ENCODE results near the gene SORT1.
"Not testable (repeated sequence)": the region's sequence is repeated elsewhere in the genome, so short reads cannot be mapped to it uniquely, and the experiment has no call there.

The SORT1 gene

DNA sequence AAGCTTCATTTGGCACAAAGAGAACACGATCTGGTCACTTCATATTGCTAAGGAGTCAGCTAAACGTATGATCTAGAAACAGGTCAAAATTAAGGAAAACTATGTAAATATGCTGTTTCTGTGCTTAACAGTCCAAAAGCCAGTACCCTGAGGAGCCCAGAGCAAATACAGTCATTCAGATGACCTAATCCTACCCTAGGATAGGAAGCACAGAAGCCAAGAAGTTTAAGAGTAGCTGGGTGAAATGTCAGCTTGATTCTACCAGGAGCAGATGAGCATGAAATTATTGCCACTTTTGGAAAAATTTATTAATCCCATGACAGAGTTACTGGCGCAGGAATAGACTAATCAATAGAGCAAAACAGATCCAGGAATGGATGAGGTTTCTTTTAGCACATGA is 18.3 kb downstream of the SORT1 start:
- DNase-seq = no peak

DNA sequence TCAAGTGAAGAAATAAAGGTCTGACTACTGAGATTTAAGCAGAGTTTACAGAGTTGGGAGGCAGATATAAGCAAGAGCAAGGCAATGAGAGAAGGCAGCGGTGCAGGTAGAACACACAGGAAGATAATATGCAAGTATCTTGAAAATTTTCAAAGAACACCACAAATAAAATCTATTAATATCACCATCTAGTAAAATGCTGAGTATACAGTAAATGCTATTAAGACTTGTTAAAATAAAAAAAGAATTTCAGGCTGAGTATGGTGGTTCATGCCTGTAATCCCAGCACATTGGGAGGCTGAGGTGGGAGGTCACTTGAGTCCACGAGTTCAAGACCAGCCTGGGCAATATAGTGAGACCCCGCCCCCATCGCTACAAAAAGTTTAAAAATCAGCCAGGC is 20.0 kb downstream of the SORT1 start:
- DNase-seq = no peak

DNA sequence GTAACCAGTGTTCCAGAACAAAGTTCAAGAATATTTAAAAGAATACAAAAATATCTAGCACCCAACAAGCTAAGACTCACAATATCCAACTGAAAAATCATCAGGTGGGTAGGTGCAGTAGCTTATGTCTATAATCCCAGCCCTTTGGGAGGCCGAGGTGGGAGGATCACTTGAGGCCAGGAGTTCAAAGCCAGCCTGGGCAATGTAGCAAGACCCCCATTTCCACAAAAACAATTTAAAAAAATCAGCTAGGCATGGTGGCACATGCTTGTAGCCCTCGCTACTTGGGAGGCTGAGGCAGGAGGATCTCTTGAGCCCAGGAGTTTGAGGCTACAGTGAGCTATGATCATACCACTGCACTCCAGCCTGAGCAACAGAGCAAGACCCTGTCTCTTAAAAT is 24.0 kb downstream of the SORT1 start:
- DNase-seq = not testable (repeated sequence)

- no peak for DNase-seq
Observed at GRCh38 chr1:109373126-109373525, 24.6 kb downstream of the SORT1 start.

DNA sequence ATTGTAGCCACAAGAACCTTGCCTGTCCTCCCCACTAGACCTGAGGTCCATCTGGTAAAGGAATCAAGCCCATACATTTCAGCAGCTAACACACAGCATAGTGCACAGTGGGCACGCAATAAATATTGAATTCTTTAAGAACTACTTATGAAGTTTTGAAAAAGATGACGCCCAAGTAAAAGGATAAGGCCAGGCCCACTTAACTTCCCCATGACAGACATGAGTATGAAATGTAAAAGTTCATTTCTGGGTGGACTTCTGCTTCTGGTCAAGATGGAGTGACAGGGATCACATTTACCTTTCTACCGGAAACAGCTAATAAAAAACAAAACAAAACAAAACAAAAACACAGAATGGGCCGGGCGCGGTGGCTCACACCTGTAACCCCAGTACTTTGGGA is 25.4 kb downstream of the SORT1 start:
- no peak for DNase-seq

DNA sequence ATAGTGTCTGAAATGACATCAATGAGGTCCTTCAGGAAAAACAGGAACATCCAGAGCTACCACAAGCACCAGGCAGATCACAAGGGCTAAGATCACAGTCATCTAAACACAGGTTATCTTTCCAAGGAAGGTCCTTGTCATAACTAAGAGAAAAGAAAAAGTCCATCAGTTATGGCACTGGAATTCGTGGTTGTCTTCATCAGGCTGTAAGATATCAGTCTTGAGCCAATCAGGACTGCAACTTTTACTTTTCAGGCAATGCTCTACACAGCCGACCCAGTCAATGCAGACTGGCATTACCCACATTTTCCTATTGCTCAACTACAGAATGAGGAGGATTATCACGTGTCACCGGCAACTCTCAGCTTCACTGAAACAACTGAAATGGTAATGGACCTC is 26.4 kb downstream of the SORT1 start:
- DNase-seq = no peak

DNA sequence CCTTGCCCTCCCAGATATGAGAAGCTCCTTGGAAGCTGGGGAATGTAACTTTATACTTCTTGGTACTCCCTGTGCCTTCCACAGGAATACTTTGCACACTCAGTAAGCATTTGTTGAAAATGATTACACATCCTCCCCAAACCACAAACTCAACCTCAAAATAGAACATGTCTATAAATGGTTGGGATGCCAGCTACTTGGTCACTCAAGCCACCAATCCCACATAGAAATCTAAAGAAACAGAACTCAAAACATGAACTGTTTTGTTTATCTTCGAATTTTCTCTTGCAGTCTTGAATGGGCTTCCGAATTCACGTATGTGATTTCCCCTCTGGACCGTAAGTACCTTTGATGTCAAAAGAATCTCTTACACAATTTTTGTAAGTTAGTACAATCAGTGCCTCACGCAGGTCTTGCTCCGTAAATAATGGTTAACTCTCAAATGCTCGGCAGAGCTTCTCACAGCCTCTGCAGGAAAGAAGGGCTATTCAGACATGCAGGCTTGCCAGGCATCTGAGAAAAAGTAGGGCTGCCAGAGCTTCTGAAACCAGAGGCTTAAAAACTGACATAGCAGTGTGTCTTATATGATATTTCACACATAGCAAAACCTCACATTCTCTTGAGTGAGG is 26.9 kb downstream of the SORT1 start:
- DNase-seq = no peak

- no peak for DNase-seq
Observed at GRCh38 chr1:109369167-109369746, 28.5 kb downstream of the SORT1 start.

- DNase-seq = no peak
Observed at GRCh38 chr1:109368464-109368863, 29.3 kb downstream of the SORT1 start.

DNA sequence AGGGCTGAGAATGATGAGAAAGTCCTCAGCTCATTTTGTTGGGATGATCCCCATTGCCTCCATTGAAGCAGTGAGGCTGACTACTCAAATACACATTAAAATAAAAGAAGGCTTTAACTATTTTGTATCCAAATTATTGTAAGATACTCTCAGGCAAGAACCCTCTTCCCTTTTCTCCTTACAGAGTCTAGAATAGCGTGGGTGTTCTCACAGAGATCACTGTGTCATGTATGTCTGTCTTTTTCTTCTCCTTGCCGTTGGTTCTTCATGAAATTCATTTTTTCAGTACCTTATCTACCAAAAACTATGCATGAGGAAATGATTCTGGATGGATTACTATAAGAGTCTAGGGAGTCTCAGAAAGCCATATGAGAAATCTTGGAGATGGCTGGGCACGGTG is 30.1 kb downstream of the SORT1 start:
- no peak for DNase-seq

DNA sequence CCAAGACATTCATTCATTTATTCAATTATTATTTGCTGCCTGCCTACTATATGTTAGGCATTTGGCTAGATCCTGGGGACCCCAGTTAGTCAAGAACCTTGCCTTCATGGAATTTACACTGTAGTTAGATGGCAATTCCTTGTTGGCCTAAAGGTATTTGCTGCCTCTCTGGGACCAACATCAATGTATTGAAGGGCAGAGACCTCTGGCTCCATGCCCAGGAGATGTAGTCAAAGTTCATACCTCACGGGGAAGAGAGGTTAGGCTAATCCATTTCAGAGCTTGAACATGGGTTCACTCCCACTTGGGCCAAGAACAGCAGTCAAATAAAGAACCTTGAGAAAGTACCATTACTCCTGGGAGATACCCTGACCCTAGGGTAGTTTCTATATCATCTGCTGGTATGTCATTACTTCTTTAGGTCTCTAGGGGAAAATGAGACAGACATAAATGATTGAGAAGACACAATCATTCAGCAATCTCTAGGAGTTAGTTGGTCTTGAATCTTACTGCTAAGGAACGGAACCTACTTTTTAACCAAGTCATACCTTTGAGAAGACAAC is 32.0 kb downstream of the SORT1 start:
- no peak for DNase-seq

DNA sequence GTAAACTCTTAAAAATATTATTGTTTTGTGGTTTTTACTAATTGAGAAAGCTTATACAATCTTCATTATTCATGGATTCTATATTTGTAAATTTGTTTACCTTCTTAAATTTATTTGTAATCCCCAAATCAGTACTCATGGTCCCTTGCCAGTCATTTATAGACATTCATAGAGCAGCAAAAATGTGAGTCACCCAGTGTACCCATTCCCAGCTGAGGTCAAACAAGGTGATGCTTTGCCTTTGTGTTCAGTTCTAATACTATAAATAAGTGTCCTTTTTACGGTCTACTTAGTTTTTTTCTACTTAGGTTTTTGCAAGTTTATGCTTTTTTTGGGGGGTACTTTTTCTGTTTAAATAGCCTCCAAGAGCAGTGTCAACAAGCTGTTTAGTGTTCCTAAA is 36.1 kb downstream of the SORT1 start:
- DNase-seq = no peak

GRCh38 chr1:109361069-109361468 is 36.6 kb downstream of the SORT1 start:
- DNase-seq = no peak

- DNase-seq = no peak
Observed at GRCh38 chr1:109357616-109358015, 40.1 kb downstream of the SORT1 start.

DNA sequence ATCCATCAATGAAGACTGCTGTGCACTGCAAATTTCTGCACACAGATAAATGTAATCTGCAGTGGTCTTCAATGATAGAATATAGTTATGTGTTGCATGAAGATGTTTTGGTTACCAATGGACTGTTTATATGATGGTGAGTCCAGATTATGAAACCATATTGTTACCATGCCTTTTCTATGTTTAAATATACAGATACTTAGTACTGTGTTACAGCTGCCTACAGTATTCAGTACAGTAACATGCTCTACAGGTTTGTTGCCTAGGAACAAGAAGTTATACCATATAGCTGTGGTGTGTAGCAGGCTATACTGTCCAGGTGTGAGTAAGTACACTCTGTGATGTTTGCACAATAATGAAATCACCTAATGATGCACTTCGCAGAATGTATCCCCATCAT is 40.8 kb downstream of the SORT1 start:
- DNase-seq = no peak

DNA sequence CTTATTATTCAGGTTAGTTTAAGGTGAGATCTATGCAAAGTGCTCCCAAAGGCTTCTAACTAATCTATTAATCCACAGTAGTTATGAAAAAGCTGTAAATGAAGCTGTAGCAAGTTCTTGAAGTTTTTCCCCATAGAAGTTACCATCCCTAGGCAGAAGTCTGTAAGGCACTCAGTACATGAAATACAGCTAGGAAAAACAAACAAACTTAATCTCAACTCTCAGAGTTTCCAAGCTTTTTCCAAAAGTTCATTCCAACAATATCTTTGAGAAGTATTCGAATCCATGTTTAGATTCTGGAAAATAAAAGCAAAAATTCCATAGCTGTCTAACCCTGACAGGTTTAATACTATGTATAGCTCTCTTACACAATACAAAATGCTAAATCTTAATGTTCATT is 41.2 kb downstream of the SORT1 start:
- DNase-seq = no peak

DNA sequence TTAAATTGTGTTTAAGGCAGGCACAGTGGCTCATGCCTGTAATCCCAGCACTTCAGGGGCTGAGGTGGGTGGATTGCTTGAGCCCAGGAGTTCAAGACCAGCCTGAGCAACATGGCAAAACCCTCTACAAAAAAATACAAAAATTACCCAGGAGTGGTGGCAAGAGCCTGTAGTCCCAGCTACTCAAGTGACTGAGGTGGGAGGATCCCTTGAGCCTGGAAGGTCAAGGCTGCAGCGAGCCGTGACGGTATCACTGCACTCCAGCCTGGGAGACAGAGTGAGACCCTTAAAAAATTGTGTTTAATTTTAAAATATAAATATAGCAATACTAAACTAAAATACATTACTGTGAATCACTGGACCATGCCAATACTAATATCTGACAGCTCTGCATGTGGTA is 42.8 kb downstream of the SORT1 start:
- DNase-seq = no peak

DNA sequence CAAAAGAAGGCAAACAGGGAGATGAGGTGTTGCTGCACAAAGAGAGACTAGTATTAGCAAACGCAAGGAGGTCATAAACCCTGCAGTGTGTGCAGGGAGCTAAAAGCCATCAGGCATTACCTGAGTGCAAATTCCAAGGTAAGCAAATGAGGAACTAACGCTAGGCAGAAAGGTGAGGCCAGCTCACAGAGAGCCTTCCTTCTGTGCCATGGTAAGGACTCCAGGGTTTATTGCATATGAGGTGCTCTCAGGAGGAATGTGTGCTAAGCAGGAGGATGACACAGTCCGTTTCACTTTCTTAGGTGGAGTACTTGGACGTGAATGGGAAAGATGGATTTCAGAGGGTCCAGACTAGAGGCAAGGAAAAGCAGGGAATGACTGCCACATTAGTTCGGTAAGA is 46.3 kb downstream of the SORT1 start:
- DNase-seq = no peak

- no peak for DNase-seq
Observed at GRCh38 chr1:109350655-109351054, 47.1 kb downstream of the SORT1 start.

DNA sequence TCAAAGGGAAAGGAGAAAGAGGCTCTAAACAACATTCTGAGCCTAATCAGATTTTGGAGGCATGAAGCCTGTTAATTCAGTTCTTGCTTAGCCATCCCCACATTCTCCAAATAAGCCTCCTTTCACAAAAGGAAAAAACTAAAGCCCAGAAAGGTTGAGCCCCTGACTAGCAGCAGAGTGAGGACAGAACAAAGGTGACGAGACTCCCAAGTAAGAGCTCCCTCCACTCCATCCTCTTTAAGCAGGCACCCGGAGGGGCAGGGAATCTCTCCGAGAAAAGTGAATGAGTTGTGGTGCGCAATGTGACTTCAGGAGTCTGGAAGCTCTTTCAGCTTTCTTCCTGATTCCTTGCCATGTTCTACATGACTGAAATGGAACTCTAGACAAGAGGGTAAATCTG is 47.5 kb downstream of the SORT1 start:
- no peak for DNase-seq

DNA sequence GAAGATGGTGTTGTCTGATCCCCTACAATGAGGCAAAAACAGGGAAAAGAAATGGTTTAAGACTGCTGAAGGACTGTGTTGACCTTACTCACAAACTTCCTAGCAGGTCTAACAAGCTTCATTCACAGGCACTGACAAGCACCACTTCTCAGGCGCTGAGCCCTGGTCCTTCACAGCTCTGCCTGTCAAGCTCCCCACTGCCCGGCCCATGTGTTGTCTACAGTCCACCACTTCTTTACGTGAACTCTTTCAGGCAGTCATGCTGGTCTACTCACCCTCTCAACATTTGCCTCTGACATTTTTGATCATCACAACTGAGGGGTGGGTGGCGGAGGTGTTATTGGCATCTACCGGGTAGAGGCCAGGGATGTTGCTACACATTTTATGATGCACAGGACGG is 50.2 kb downstream of the SORT1 start:
- DNase-seq = no peak

DNA sequence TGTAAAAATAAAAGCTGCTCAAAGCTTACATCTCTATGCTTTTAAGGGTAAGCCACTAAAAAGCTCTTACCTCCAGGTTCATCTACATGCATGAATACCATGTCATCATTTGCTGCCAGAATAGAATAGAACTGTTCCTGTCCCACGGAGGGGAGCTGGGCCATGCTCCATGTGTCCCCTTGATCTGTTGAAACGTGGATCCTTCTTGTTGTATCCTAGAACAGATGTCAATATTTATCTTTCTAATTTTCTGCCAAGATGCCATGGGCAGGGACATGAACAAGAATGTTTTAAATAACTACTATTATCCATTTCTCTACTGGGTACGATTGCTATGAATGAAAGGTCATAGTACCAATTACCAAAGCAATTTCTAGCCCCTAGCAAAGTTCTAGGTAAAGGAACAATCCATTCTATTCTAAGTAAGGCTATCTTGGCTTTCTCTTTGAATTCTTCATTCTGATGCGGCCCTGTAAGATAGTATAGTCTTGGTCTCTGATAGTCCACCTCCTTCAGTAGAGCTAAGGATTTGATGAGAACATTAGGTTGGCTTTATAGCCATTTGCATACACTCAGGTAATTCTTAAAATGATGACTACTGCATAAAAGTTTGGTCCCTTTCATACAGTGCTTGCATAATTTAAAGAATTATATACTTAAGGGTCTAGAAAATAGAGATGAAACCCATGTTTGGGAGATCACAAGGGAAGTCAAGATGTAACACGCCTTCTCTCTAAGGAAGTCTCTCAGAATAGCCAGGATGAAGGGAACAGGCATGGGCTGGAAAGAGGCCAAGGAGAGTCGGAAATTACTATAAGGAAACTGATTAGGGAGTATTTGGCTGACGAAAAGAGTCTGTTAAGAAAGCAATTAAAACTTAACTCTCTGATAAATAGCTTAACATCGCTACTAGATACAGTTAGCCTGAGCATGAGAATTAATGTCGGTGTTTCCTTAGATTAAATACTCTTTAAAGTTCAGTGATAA is 55.5 kb downstream of the SORT1 start:
- DNase-seq = no peak

- DNase-seq = no peak
Observed at GRCh38 chr1:109338608-109339007, 59.1 kb downstream of the SORT1 start.

GRCh38 chr1:109338091-109338490 is 59.6 kb downstream of the SORT1 start:
- DNase-seq = peak in 1 of 2 experiments; percentile 8

Data from cerebellar nuclear complex (tissue), 1 donor.